Neural cell (in vitro differentiated cells): ENCODE measurements around the gene CTSL.

Source experiments
- CTCF ChIP-seq: fragments of 450-650 bp; IDR thresholded peaks from 2 replicates; pipeline ENCODE4 v1.5.1; 2014; ENCODE audit warnings: antibody characterized with exemption, mild to moderate bottlenecking, moderate library complexity; ENCODE audit not compliant: poor library complexity, severe bottlenecking
- POLR2AphosphoS5 ChIP-seq: IDR thresholded peaks from 2 replicates; pipeline ENCODE4 v1.6.1; 2012
- RAD21 ChIP-seq: fragments of 450-650 bp; conservative IDR thresholded peaks from 2 replicates; pipeline ENCODE4 v1.6.1; 2014; ENCODE audit warnings: antibody characterized with exemption, mild to moderate bottlenecking, moderate library complexity
- REST ChIP-seq: IDR thresholded peaks from 2 replicates; pipeline ENCODE4 v1.6.1; 2012; ENCODE audit warnings: borderline replicate concordance

GRCh38 chr9:87704342-87704741 lies 21.6 kb upstream of the CTSL start:
- TF ChIP-seq CTCF, result no peak
- TF ChIP-seq RAD21, result no peak
- TF ChIP-seq POLR2AphosphoS5, result no peak
- no peak for TF ChIP-seq REST
